HepG2 (cell line): ENCODE measurements around the gene C2orf42. TPM values are rescaled to one million over a fixed set of nuclear protein-coding genes. Genes with fewer than 3 reads are reported as not detected.

ENCODE experiments used
- GATA4 ChIP-seq: sonication (generic); IDR thresholded peaks from 2 replicates; pipeline ENCODE4 v1.6.1; 2016; ENCODE audit warnings: antibody characterized with exemption, low read depth, borderline replicate concordance
- NFKB2 ChIP-seq: sonication (generic); formaldehyde crosslinking; IDR thresholded peaks from 2 replicates; pipeline ENCODE4 v1.4.0; 2020; ENCODE audit warnings: missing genetic modification reagents, borderline replicate concordance
- TAF15 ChIP-seq: fragments of 200-400 bp; formaldehyde crosslinking; IDR thresholded peaks from one replicate; pipeline ENCODE4 v1.6.1; 2018; ENCODE audit warnings: mild to moderate bottlenecking, low read depth, low read length; ENCODE audit not compliant: poor library complexity, severe bottlenecking
- ZNF101 ChIP-seq: sonication (generic); formaldehyde crosslinking; IDR thresholded peaks from 2 replicates; pipeline ENCODE4 v1.4.0; 2020; ENCODE audit warnings: mild to moderate bottlenecking, low read depth, missing genetic modification reagents, borderline replicate concordance
- ZNF224 ChIP-seq: sonication (generic); formaldehyde crosslinking; IDR thresholded peaks from 2 replicates; pipeline ENCODE4 v1.5.0; 2020; ENCODE audit warnings: mild to moderate bottlenecking, missing genetic modification reagents
- ZNF7 ChIP-seq: IDR thresholded peaks from 2 replicates; pipeline ENCODE4 v1.6.1; 2016; ENCODE audit warnings: missing biosample characterization, missing genetic modification reagents
- ZNF766 ChIP-seq: sonication (generic); formaldehyde crosslinking; IDR thresholded peaks from 2 replicates; pipeline ENCODE4 v1.5.0; 2020; ENCODE audit warnings: missing genetic modification reagents, borderline replicate concordance
- ZSCAN9 ChIP-seq: IDR thresholded peaks from 2 replicates; pipeline ENCODE4 v1.6.1; 2016; ENCODE audit warnings: borderline replicate concordance
- polyA plus RNA-seq, 8 experiments: library from polyadenylated mRNA; depleted of rRNA in 3 of 8; stranded (reverse) in 7 of 8; unstranded in 1 of 8; fragments of >200 nt; fragmentation: Illumina TruSeq in 4 of 8; extraction: Trizol in 4 of 8; gene quantifications; 2 replicates each; pipeline versions ENCODE4 v1.2.1 to v1.2.3, GENCODE V29; 2011 to 2016; ENCODE audit warnings: low read depth in 4 of 8, missing spikeins in 1 of 8, mixed read lengths in 1 of 8; ENCODE audit not compliant: insufficient read depth in 1 of 8
- total RNA-seq, 5 experiments: library from RNA; depleted of rRNA; stranded (reverse); fragments of >200 nt; fragmentation: Illumina TruSeq; extraction: Trizol; gene quantifications; 2 replicates each; pipeline ENCODE4 v1.2.3, GENCODE V29; 2016; ENCODE audit warnings: low read depth in 1 of 5
- TF ChIP-seq, protein P1 (sequence below): sonication (generic); formaldehyde crosslinking; IDR thresholded peaks from 2 replicates; pipeline ENCODE4 v1.5.0; 2020; ENCODE audit warnings: mild to moderate bottlenecking, low read depth, missing genetic modification reagents, borderline replicate concordance
- TF ChIP-seq, protein P2 (sequence below): sonication (generic); formaldehyde crosslinking; IDR thresholded peaks from 2 replicates; pipeline ENCODE4 v1.8.0; 2022; ENCODE audit warnings: missing genetic modification reagents, low read depth, mild to moderate bottlenecking, borderline replicate concordance
- TF ChIP-seq, protein P3 (sequence below): sonication (generic); formaldehyde crosslinking; IDR thresholded peaks from 2 replicates; pipeline ENCODE4 v1.4.0; 2020; ENCODE audit warnings: mild to moderate bottlenecking, missing genetic modification reagents, borderline replicate concordance
- TF ChIP-seq, protein P4 (sequence below): sonication (generic); formaldehyde crosslinking; IDR thresholded peaks from 2 replicates; pipeline ENCODE4 v1.8.1; 2023; ENCODE audit warnings: mild to moderate bottlenecking, moderate library complexity, missing genetic modification reagents
- TF ChIP-seq, protein P5 (sequence below): sonication (generic); formaldehyde crosslinking; IDR thresholded peaks from 2 replicates; pipeline ENCODE4 v1.5.1; 2020; ENCODE audit warnings: mild to moderate bottlenecking, missing genetic modification reagents, moderate library complexity

The C2orf42 gene
- total and polyA plus RNA-seq, 2 of the 13 experiments (the other 11 are each of a cell fraction or from before 2014, with no cell fraction given), result 9.3 to 9.9 TPM

DNA sequence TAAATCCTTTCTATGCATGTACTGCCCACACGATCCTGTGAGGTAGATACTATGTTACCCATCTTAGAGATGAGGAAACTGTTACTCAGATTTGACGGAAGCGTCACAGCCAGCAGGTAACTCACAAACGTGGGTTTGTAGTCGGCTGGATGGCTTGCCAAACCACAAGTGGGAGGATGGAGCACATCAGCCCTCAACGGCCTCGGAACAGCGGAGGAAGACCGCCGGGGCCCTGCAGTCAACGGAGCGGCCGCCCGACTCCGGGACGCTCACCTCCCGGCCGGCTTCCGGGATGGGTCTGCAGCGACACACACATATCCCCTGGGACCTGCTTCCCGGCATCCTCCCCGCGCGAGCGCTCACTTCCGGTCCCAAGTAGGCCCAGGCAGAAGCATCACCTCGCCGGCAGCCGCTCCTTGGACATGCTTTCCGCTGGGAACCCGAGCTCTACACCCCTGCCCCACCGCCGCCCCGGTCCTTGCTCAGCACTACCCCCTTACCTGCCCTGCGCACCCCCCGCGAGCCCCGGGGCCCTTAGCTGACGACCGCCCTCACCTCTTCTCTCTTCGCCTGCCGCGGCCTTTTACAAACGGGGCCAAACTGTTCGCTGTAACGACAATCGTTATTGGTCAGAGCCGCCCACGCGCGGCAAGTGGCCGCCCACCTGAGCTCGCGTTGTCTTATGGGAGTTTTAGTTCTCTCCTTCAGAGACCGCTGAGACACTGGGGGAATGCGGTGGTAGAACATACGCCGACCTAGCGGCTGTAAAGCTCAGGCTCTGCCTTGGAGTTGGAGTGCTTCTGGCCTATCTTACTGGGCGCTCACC, at the start of gene C2orf42 (continued):
- no peak for TF ChIP-seq TAF15
- peak; percentile 93; the same call in 1 of the 2 replicates for TF ChIP-seq ZNF224 (CRISPR knock-in tag)
- TF ChIP-seq NFKB2 (CRISPR knock-in tag), result peak; percentile 84; the same call in 1 of the 2 replicates
- TF ChIP-seq, protein P1, sequence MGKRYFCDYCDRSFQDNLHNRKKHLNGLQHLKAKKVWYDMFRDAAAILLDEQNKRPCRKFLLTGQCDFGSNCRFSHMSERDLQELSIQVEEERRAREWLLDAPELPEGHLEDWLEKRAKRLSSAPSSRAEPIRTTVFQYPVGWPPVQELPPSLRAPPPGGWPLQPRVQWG (CRISPR knock-in tag), result no peak
- TF ChIP-seq ZNF101, result peak; percentile 58; the same call in 1 of the 2 replicates
- TF ChIP-seq, protein P2, sequence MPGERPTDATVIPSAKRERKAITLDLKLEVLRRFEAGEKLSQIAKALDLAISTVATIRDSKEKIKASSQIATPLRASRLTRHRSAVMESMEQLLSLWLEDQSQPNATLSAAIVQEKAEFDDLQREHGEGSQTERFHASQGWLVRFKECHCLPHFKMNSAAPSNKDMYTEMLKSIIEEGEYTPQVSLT, result no peak
- TF ChIP-seq, protein P3, sequence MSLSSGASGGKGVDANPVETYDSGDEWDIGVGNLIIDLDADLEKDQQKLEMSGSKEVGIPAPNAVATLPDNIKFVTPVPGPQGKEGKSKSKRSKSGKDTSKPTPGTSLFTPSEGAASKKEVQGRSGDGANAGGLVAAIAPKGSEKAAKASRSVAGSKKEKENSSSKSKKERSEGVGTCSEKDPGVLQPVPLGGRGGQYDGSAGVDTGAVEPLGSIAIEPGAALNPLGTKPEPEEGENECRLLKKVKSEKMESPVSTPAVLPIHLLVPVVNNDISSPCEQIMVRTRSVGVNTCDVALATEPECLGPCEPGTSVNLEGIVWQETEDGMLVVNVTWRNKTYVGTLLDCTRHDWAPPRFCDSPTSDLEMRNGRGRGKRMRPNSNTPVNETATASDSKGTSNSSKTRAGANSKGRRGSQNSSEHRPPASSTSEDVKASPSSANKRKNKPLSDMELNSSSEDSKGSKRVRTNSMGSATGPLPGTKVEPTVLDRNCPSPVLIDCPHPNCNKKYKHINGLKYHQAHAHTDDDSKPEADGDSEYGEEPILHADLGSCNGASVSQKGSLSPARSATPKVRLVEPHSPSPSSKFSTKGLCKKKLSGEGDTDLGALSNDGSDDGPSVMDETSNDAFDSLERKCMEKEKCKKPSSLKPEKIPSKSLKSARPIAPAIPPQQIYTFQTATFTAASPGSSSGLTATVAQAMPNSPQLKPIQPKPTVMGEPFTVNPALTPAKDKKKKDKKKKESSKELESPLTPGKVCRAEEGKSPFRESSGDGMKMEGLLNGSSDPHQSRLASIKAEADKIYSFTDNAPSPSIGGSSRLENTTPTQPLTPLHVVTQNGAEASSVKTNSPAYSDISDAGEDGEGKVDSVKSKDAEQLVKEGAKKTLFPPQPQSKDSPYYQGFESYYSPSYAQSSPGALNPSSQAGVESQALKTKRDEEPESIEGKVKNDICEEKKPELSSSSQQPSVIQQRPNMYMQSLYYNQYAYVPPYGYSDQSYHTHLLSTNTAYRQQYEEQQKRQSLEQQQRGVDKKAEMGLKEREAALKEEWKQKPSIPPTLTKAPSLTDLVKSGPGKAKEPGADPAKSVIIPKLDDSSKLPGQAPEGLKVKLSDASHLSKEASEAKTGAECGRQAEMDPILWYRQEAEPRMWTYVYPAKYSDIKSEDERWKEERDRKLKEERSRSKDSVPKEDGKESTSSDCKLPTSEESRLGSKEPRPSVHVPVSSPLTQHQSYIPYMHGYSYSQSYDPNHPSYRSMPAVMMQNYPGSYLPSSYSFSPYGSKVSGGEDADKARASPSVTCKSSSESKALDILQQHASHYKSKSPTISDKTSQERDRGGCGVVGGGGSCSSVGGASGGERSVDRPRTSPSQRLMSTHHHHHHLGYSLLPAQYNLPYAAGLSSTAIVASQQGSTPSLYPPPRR (CRISPR knock-in tag), result peak; percentile 53
- TF ChIP-seq ZNF7 (CRISPR knock-in tag), result no peak
- TF ChIP-seq, protein P4, sequence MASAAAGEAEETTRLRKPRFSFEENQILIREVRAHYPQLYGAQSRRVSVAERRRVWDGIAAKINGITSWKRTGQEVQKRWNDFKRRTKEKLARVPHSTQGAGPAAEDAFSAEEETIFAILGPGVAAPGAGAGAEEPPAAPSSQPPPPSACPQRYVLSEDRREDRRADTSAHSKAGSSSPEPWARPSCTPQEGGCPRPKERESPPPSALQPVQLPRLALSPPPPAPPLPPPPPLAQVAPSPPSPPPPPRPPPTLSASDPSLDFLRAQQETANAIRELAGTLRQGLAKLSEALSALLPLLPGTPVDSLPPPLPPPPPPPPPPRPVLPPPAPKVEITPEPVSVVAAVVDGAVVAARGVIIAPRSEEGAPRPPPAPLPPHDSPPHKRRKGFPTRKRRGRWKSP (CRISPR knock-in tag), result peak; percentile 72
- peak; percentile 88; the same call in 1 of the 2 replicates for TF ChIP-seq ZSCAN9 (CRISPR knock-in tag)
- TF ChIP-seq, protein P5, sequence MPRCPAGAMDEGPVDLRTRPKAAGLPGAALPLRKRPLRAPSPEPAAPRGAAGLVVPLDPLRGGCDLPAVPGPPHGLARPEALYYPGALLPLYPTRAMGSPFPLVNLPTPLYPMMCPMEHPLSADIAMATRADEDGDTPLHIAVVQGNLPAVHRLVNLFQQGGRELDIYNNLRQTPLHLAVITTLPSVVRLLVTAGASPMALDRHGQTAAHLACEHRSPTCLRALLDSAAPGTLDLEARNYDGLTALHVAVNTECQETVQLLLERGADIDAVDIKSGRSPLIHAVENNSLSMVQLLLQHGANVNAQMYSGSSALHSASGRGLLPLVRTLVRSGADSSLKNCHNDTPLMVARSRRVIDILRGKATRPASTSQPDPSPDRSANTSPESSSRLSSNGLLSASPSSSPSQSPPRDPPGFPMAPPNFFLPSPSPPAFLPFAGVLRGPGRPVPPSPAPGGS (CRISPR knock-in tag), result peak; percentile 84
- TF ChIP-seq GATA4, result peak; percentile 76; the same call in 1 of the 2 replicates
- peak; percentile 86; the same call in 1 of the 2 replicates for TF ChIP-seq ZNF766 (CRISPR knock-in tag)
